Panc1 (cell line): ENCODE measurements around the gene SKA3. TPM values are rescaled to one million over a fixed set of nuclear protein-coding genes. Genes with fewer than 3 reads are reported as not detected.
"Not testable (repeated sequence)": the region's sequence is repeated elsewhere in the genome, so short reads cannot be mapped to it uniquely, and the experiment has no call there.

Experiments
- ATAC-seq: fragments of 200-7000 bp; cut with Tn5 transposase; 2 replicates; pipeline ENCODE4 v1.9.1; 2020; ENCODE audit warnings: mild to moderate bottlenecking, moderate library complexity
- BruUV-seq: library from RNA; stranded (reverse); fragments of 400-500 nt; replicated peaks from 2 replicates; lab custom pipeline; 2021; lab: Mats Ljungman, UMichigan
- CTCF ChIA-PET: fragments of 300-600 bp; sonication (Branson Sonifier 250); formaldehyde crosslinking; loops from one replicate; lab custom pipeline; 2022; ENCODE audit warnings: antibody characterized with exemption; lab: Charles Lee
- POLR2A ChIA-PET: fragments of 300-600 bp; sonication (Branson Sonifier 250); formaldehyde crosslinking; loops from one replicate; lab custom pipeline; 2022; ENCODE audit warnings: antibody characterized with exemption; lab: Charles Lee
- DNase-seq: peaks from one replicate; pipeline ENCODE4 v3.0.0-alpha.2; 2010; ENCODE audit warnings: low read depth, low spot score
- H3K27ac ChIP-seq: 2 replicates; pipeline ENCODE4 v1.5.1; 2011; ENCODE audit warnings: mild to moderate bottlenecking, low read length, inconsistent platforms
- H3K27me3 ChIP-seq: fragments of 200-500 bp; sonication (Bioruptor generic); 2 replicates; pipeline ENCODE4 v1.6.0; 2014; ENCODE audit warnings: low read length, inconsistent platforms; ENCODE audit not compliant: control insufficient read depth, insufficient read depth
- H3K36me3 ChIP-seq: fragments of 200-500 bp; sonication (Bioruptor generic); 2 replicates; pipeline ENCODE4 v1.5.1; 2014; ENCODE audit warnings: inconsistent platforms, mild to moderate bottlenecking, low read length, moderate library complexity; ENCODE audit not compliant: control insufficient read depth, insufficient read depth
- H3K4me1 ChIP-seq: 2 replicates; pipeline ENCODE4 v1.5.1; 2011; ENCODE audit warnings: inconsistent platforms, mild to moderate bottlenecking, low read length, moderate library complexity; ENCODE audit not compliant: control insufficient read depth, insufficient read depth
- H3K4me3 ChIP-seq, 2 experiments: 2 replicates each; pipeline ENCODE4 v1.5.1; 2011 to 2012; ENCODE audit warnings: low read depth in 2 of 2, low read length in 2 of 2, mild to moderate bottlenecking in 2 of 2, inconsistent platforms in 1 of 2, moderate library complexity in 1 of 2
- H3K9me3 ChIP-seq: fragments of 200-500 bp; sonication (Bioruptor generic); 2 replicates; pipeline ENCODE4 v1.5.1; 2014; ENCODE audit warnings: low read depth, mild to moderate bottlenecking, inconsistent platforms, low read length, moderate library complexity; ENCODE audit not compliant: control insufficient read depth, insufficient read depth
- POLR2AphosphoS5 ChIP-seq: IDR thresholded peaks from 2 replicates; pipeline ENCODE4 v1.6.1; 2012; ENCODE audit warnings: mild to moderate bottlenecking, low read depth, low read length, moderate library complexity
- SIN3A ChIP-seq: IDR thresholded peaks from 2 replicates; pipeline ENCODE4 v1.6.1; 2012; ENCODE audit warnings: low read depth, mild to moderate bottlenecking, low read length, moderate library complexity, borderline replicate concordance; ENCODE audit not compliant: insufficient read depth
- TCF7L2 ChIP-seq: IDR thresholded peaks from 2 replicates; pipeline ENCODE4 v1.6.1; 2011; ENCODE audit warnings: mild to moderate bottlenecking, low read depth, low read length, inconsistent platforms
- in situ Hi-C: cut with HindIII; loops from 2 replicates; pipeline ENCODE4 v1.10.0; 2016; ENCODE audit warnings: low sequenced_read_pairs, low pct_unique_long_range_greater_than_20kb
- intact Hi-C: fragments of 100-400 bp; cut with micrococcal nuclease; formaldehyde crosslinking; loops from one replicate; pipeline ENCODE4 v1.10.0; 2022; ENCODE audit not compliant: unreplicated experiment
- total RNA-seq: library from RNA; stranded (reverse); gene quantifications from one replicate; pipeline ENCODE4 v1.2.1, GENCODE V29; 2021; ENCODE audit not compliant: unreplicated experiment
- TF ChIP-seq, protein P1 (sequence below), 2 experiments: IDR thresholded peaks; 2 replicates each; pipeline ENCODE4 v1.6.1; 2011 to 2012; ENCODE audit warnings: low read depth in 2 of 2, control low read depth in 1 of 2, low read length in 1 of 2, mild to moderate bottlenecking in 1 of 2, moderate library complexity in 1 of 2; ENCODE audit not compliant: insufficient read depth in 1 of 2
- TF ChIP-seq, protein P2 (sequence below): fragments of 450-650 bp; IDR thresholded peaks from 2 replicates; pipeline ENCODE4 v1.5.1; 2017; ENCODE audit warnings: mild to moderate bottlenecking

The SKA3 gene
- total RNA-seq, 1 experiment from 2014 or later: 15.1 TPM

DNA sequence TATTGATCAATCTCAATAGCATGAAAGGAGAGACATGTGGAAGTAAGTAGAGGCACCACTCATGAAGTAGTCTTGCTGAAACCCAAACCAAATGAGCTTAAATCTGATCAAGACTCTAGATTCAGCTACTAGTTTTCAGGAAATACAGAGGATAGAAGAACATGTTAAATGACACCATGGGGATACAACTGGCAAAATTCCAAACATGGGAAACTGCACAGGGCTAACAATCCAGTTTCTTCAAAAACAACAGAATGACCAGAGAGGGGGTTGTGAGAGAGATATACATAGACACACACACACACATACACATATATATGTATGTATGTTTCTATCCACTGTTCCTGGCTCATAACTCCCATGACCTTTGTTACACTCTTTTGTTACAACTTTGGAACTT, 44.9 kb upstream of the SKA3 start:
- in situ Hi-C loops: no loop called here
- no peaks in the 10 kb centered on the region for H3K36me3 ChIP-seq

DNA sequence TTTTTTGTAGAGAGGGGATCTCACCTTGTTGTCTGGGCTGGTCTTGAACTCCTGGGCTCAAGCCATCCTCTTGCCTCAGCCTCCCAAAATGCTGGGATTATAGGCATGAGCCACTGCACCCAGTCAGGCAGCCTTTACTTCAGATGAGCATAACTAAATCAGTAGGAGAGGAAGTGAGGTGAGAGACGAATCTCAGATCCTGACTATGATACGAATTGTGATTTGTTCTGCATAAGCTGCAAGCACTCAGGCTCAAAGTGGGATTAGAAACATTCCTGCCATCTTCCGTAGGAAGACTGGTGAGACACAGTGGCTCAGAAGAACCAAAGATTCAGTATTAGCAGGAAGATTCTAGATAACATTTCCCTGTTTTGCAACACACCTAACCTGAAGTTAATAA, 43.4 kb upstream of the SKA3 start:
- CTCF ChIA-PET, BruUV-seq, POLR2A ChIA-PET, H3K36me3 ChIP-seq, DNase-seq, H3K4me1 ChIP-seq, in situ Hi-C loops, intact Hi-C loops, H3K27ac ChIP-seq, ATAC-seq, H3K9me3 ChIP-seq, H3K27me3 ChIP-seq, H3K4me3 ChIP-seq: not testable (repeated sequence)

More for the DNA sequence above, 44.9 kb upstream of the SKA3 start:
- no TSS peak for BruUV-seq
- DNase-seq (no peak), ATAC-seq (no peak)
- Histone ChIP-seq H3K9me3 (no peaks in the 10 kb centered on the region; the same call in 1 of the 2 replicates), H3K4me1 (no peaks in the 10 kb centered on the region), H3K27me3 (no peaks in the 10 kb centered on the region; the same call in 1 of the 2 replicates), H3K27ac (no peak overlapping the region), H3K4me3 (no peak overlapping the region)
- TF ChIP-seq TCF7L2 (no peak), POLR2AphosphoS5 (no peak)
- TF ChIP-seq, protein P1, sequence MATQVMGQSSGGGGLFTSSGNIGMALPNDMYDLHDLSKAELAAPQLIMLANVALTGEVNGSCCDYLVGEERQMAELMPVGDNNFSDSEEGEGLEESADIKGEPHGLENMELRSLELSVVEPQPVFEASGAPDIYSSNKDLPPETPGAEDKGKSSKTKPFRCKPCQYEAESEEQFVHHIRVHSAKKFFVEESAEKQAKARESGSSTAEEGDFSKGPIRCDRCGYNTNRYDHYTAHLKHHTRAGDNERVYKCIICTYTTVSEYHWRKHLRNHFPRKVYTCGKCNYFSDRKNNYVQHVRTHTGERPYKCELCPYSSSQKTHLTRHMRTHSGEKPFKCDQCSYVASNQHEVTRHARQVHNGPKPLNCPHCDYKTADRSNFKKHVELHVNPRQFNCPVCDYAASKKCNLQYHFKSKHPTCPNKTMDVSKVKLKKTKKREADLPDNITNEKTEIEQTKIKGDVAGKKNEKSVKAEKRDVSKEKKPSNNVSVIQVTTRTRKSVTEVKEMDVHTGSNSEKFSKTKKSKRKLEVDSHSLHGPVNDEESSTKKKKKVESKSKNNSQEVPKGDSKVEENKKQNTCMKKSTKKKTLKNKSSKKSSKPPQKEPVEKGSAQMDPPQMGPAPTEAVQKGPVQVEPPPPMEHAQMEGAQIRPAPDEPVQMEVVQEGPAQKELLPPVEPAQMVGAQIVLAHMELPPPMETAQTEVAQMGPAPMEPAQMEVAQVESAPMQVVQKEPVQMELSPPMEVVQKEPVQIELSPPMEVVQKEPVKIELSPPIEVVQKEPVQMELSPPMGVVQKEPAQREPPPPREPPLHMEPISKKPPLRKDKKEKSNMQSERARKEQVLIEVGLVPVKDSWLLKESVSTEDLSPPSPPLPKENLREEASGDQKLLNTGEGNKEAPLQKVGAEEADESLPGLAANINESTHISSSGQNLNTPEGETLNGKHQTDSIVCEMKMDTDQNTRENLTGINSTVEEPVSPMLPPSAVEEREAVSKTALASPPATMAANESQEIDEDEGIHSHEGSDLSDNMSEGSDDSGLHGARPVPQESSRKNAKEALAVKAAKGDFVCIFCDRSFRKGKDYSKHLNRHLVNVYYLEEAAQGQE (IDR thresholded peaks at IDR 0.05; ENCODE audit: insufficient read depth in 1 of 2, low read depth in 2 of 2, low read length in 1 of 2): no peak
- intact Hi-C loops: no loop called here
- CTCF ChIA-PET: no interaction called here
- POLR2A ChIA-PET: no interaction called here

DNA sequence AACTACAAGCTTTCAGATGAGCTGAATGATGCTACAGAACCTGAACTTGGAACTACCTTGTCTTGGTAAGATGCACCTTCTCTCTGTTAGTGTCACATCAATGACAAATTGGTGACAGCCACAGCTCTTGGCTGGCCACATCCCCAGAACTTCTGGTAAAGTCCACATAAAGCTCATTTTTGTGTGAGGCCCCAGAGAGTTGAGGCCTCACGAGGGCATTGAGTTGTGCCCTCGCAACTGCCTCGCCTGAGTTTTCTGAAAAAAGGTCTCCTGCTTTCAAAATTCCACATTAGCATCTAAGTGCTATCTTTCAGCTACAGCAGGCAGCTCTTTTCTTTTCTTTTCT, 42.7 kb upstream of the SKA3 start:
- TF ChIP-seq TCF7L2: no peak
- no peaks in the 10 kb centered on the region; the same call in 1 of the 2 replicates for H3K27me3 ChIP-seq
- BruUV-seq: no TSS peak
- CTCF ChIA-PET: no interaction called here
- H3K4me1 ChIP-seq: no peaks in the 10 kb centered on the region
- H3K27ac ChIP-seq: no peak overlapping the region
- H3K4me3 ChIP-seq: no peak overlapping the region
- no peaks in the 10 kb centered on the region; the same call in 1 of the 2 replicates for H3K9me3 ChIP-seq
- in situ Hi-C loops: no loop called here
- POLR2A ChIA-PET: interaction anchor here (0.7 kb wide), 1 partner anchor 74 kb away, joined by 3 read pairs; no protein-coding TSS in a partner anchor
- intact Hi-C loops: no loop called here
- DNase-seq (no peak), ATAC-seq (no peak)
- H3K36me3 ChIP-seq: no peaks in the 10 kb centered on the region

DNA sequence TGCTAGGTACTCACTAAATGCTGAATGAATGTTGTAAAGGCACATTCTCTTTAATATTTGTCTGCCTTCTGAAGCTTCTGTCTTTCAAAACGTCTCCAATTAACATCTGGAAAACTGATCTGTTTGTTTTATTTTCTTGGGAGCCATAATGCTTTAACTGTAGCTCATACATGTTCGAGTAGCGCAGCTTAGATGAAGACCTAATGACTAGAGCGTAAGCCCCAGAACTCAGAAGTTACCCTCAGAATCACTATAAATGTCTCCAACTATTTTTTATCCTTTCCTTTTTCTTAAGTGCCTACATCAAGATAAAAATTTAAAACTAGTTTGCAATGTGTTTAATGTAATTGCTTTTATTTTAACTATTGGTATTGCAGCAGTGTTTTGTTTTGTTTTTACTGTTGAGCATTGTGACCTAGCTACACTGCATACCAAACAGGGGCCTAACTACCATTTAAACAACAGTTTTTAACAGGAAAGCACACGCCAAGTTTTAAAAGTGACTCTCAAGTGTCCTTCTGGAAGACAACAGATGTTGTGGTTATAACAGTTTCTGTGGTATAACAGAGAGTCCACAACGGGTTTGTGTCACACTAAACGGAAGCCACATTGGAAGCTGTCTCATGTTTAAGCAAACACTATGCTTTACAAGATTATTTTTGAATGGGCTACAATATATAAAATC, 42.1 kb upstream of the SKA3 start:
- BruUV-seq: no TSS peak
- ATAC-seq: no peak
- H3K27ac ChIP-seq: no peak overlapping the region
- no peak for TF ChIP-seq SIN3A
- TF ChIP-seq, protein P1 (IDR thresholded peaks at IDR 0.05; ENCODE audit: insufficient read depth in 1 of 2, low read depth in 2 of 2, low read length in 1 of 2): no peak
- TF ChIP-seq, protein P2, sequence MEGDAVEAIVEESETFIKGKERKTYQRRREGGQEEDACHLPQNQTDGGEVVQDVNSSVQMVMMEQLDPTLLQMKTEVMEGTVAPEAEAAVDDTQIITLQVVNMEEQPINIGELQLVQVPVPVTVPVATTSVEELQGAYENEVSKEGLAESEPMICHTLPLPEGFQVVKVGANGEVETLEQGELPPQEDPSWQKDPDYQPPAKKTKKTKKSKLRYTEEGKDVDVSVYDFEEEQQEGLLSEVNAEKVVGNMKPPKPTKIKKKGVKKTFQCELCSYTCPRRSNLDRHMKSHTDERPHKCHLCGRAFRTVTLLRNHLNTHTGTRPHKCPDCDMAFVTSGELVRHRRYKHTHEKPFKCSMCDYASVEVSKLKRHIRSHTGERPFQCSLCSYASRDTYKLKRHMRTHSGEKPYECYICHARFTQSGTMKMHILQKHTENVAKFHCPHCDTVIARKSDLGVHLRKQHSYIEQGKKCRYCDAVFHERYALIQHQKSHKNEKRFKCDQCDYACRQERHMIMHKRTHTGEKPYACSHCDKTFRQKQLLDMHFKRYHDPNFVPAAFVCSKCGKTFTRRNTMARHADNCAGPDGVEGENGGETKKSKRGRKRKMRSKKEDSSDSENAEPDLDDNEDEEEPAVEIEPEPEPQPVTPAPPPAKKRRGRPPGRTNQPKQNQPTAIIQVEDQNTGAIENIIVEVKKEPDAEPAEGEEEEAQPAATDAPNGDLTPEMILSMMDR: no peak
- no peak for TF ChIP-seq TCF7L2
- no peak for TF ChIP-seq POLR2AphosphoS5
- ChIA-PET CTCF (no interaction called here), POLR2A (no interaction called here)
- no peaks in the 10 kb centered on the region for H3K36me3 ChIP-seq
- in situ Hi-C loops: no loop called here
- no peaks in the 10 kb centered on the region; the same call in 1 of the 2 replicates for H3K27me3 ChIP-seq
- H3K4me1 ChIP-seq: no peaks in the 10 kb centered on the region
- intact Hi-C loops: no loop called here
- no peaks in the 10 kb centered on the region; the same call in 1 of the 2 replicates for H3K9me3 ChIP-seq
- no peak for DNase-seq
- no peak overlapping the region for H3K4me3 ChIP-seq
